ENCODE measurements around the gene PDE2A. TPM values are rescaled to one million over a fixed set of nuclear protein-coding genes. Genes with fewer than 3 reads are reported as not detected.

Gene PDE2A
- total and polyA plus RNA-seq, 2 donors (not counting 1 experiment from before 2014, with no cell fraction given), result 0.88 to 2.9 TPM

DNA sequence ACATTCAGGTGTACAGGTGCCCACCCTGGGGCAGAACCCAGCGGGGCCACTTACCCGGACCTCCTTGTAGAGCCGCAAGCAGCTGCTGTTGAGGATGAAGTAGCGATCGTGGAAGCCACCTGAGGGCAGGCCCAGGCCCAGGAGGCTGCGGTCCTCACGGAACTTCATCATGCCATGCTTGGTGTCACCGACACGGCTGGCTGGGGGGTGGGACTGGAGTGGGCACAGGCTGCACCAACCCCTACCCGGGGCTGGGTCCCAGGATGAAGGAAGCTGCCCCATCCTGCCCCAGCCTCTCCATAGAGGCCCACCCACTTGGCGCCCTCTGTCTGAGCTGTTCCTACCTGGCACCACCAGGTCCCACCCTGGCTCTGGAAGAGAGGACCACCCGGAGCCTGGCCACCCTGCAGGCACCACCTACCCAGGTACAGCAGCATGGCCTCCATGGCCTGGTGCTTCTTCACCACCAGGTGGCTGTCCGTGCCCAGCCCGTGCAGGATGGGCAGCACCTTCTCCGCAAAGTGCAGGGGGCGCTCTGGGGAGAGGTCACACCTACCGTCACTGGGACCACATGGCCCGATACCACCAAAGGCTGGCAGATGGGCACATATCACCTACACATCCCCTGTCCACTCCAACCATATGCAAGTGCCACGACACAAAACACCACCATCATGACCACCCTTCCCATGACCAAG, 19.2 kb upstream of the PDE2A start:
- Histone ChIP-seq H4K20me1 (ENCODE audit: control insufficient read depth, insufficient read depth, low read length, poor library complexity, severe bottlenecking) (peaks cover 56% of the 10 kb centered on the region), H3K4me2 (replicated peaks; ENCODE audit: low read depth, low read length, poor library complexity, severe bottlenecking) (no peak overlapping the region), H3K27ac (ENCODE audit: low read length in 2 of 2) (no peak overlapping the region), H3K79me2 (ENCODE audit: control insufficient read depth, insufficient read depth, low read length) (no peaks in the 10 kb centered on the region), H3K36me3 (replicated peaks in 1 of 2; ENCODE audit: control extremely low read depth in 1 of 2, control insufficient read depth in 1 of 2, extremely low read depth in 1 of 2, insufficient read depth in 2 of 2, low read length in 1 of 2) (peaks cover 2 to 96% of the 10 kb centered on the region in 2 experiments), H3K27me3 (replicated peaks in 1 of 4; ENCODE audit: control extremely low read depth in 1 of 4, control insufficient read depth in 3 of 4, insufficient read depth in 4 of 4, low read length in 3 of 4) (no peaks in the 10 kb centered on the region), H3K9ac (ENCODE audit: low read length) (no peak overlapping the region), H3K4me3 (ENCODE audit: control extremely low read depth in 1 of 5, extremely low read depth in 1 of 5, insufficient read depth in 1 of 5, low read depth in 2 of 5, low read length in 4 of 5) (no peak overlapping the region), H2AFZ (ENCODE audit: insufficient read depth, low read depth, low read length, poor library complexity, severe bottlenecking) (no peak overlapping the region), H3K4me1 (ENCODE audit: control insufficient read depth in 2 of 2, insufficient read depth in 2 of 2, low read length in 2 of 2) (no peaks in the 10 kb centered on the region), H3K9me3 (ENCODE audit: control extremely low read depth in 1 of 3, control insufficient read depth in 2 of 3, insufficient read depth in 1 of 3, low read length in 2 of 3) (no peaks in the 10 kb centered on the region)
- ChIA-PET POLR2A (no interaction called here), CTCF (no interaction called here)
- no peaks in the 10 kb centered on the region for H3K9me3 Mint-ChIP-seq (ENCODE audit: insufficient read depth)
- intact Hi-C loops (cut with micrococcal nuclease), result no loop called here
- WGBS (ENCODE audit: insufficient coverage), result over 99% methylated on average over 19 of the region's 19 CpGs
- ATAC-seq (ENCODE audit: low read depth) (no peak), DNase-seq (no peak)
- H3K4me1 Mint-ChIP-seq, result no peaks in the 10 kb centered on the region
- no peaks in the 10 kb centered on the region for H3K27me3 Mint-ChIP-seq
- H3K4me3 Mint-ChIP-seq, result no peak overlapping the region
- TF ChIP-seq, protein P1, sequence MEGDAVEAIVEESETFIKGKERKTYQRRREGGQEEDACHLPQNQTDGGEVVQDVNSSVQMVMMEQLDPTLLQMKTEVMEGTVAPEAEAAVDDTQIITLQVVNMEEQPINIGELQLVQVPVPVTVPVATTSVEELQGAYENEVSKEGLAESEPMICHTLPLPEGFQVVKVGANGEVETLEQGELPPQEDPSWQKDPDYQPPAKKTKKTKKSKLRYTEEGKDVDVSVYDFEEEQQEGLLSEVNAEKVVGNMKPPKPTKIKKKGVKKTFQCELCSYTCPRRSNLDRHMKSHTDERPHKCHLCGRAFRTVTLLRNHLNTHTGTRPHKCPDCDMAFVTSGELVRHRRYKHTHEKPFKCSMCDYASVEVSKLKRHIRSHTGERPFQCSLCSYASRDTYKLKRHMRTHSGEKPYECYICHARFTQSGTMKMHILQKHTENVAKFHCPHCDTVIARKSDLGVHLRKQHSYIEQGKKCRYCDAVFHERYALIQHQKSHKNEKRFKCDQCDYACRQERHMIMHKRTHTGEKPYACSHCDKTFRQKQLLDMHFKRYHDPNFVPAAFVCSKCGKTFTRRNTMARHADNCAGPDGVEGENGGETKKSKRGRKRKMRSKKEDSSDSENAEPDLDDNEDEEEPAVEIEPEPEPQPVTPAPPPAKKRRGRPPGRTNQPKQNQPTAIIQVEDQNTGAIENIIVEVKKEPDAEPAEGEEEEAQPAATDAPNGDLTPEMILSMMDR (IDR thresholded peaks at IDR 0.05), result no peak
- no peak for TF ChIP-seq EZH2 (IDR thresholded peaks at IDR 0.05; ENCODE audit: borderline replicate concordance, insufficient read depth, low read depth, low read length, poor library complexity, severe bottlenecking)
- H3K27ac Mint-ChIP-seq, result peak overlapping the region; percentile 6

DNA sequence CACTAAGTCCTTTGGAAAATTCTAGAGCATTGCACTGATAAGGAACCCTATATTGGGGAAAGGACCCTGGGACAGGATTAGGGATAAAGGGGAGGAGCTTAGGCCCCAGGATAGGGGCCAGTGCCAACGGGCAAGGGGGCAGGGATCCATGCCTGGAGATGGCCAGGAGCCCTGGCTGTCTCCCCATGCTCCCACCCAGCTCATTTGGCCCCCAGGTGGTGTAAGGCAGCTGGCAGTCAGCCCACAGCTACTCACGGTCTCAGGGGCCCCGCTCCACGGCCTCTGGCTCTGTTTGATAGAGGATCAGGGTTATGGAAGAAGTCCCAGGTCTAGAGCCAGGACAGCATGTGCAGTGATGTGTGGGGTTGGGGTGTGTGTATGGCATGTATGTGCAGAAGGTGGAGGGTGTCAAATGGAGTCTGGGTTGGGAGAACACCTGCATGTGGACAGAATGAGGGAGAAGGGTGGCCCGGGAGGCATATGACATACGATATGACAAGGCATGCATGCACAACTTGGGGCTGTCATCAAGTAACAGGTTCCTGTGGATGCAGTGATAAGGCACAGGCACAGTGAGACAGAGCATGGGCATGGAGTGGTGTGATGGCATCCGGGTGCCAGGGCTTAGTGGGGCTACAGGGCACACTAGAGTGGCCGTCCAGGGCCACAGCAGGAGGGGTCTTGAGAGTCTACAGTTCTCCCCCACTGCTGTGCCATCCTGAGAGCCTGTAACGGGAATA, 18.4 kb upstream of the PDE2A start:
- Histone ChIP-seq H3K4me1 (ENCODE audit: control insufficient read depth in 2 of 2, insufficient read depth in 2 of 2, low read length in 2 of 2) (no peaks in the 10 kb centered on the region), H3K4me3 (ENCODE audit: control extremely low read depth in 1 of 5, extremely low read depth in 1 of 5, insufficient read depth in 1 of 5, low read depth in 2 of 5, low read length in 4 of 5) (no peak overlapping the region), H4K20me1 (ENCODE audit: control insufficient read depth, insufficient read depth, low read length, poor library complexity, severe bottlenecking) (peaks cover 48% of the 10 kb centered on the region), H2AFZ (ENCODE audit: insufficient read depth, low read depth, low read length, poor library complexity, severe bottlenecking) (no peak overlapping the region), H3K27me3 (replicated peaks in 1 of 4; ENCODE audit: control extremely low read depth in 1 of 4, control insufficient read depth in 3 of 4, insufficient read depth in 4 of 4, low read length in 3 of 4) (no peaks in the 10 kb centered on the region), H3K9ac (ENCODE audit: low read length) (no peak overlapping the region), H3K9me3 (ENCODE audit: control extremely low read depth in 1 of 3, control insufficient read depth in 2 of 3, insufficient read depth in 1 of 3, low read length in 2 of 3) (no peaks in the 10 kb centered on the region), H3K4me2 (replicated peaks; ENCODE audit: low read depth, low read length, poor library complexity, severe bottlenecking) (no peak overlapping the region), H3K79me2 (ENCODE audit: control insufficient read depth, insufficient read depth, low read length) (no peaks in the 10 kb centered on the region), H3K27ac (ENCODE audit: low read length in 2 of 2) (no peak overlapping the region), H3K36me3 (replicated peaks in 1 of 2; ENCODE audit: control extremely low read depth in 1 of 2, control insufficient read depth in 1 of 2, extremely low read depth in 1 of 2, insufficient read depth in 2 of 2, low read length in 1 of 2) (peaks cover 2 to 93% of the 10 kb centered on the region in 2 experiments)
- CTCF ChIA-PET, result interaction anchor here (1.1 kb wide), 1 partner anchor 9 kb away, joined by 3 read pairs; no protein-coding TSS in a partner anchor
- TF ChIP-seq, protein P1 (IDR thresholded peaks at IDR 0.05), result no peak
- no peak for TF ChIP-seq EZH2 (IDR thresholded peaks at IDR 0.05; ENCODE audit: borderline replicate concordance, insufficient read depth, low read depth, low read length, poor library complexity, severe bottlenecking)
- no peaks in the 10 kb centered on the region for H3K4me1 Mint-ChIP-seq
- ATAC-seq (ENCODE audit: low read depth), result no peak
- intact Hi-C loops (cut with micrococcal nuclease), result no loop called here
- no peak overlapping the region for H3K4me3 Mint-ChIP-seq
- POLR2A ChIA-PET, result no interaction called here
- no peaks in the 10 kb centered on the region for H3K9me3 Mint-ChIP-seq (ENCODE audit: insufficient read depth)
- no peak overlapping the region for H3K27ac Mint-ChIP-seq
- WGBS (ENCODE audit: insufficient coverage), result 95% methylated on average over 9 of the region's 9 CpGs
- DNase-seq, result no peak
- no peaks in the 10 kb centered on the region for H3K27me3 Mint-ChIP-seq

Data from B cell (primary cell).